Astrocyte (in vitro differentiated cells and primary cell): ENCODE data around the gene CALY. TPM values are rescaled to one million over a fixed set of nuclear protein-coding genes. Genes with fewer than 3 reads are reported as not detected.

Source experiments
- DNase-seq: peaks from one replicate; pipeline ENCODE4 v3.0.0-alpha.2; 2010; ENCODE audit warnings: low read depth
- FAIRE-seq: peaks from 2 replicates; lab custom pipeline; 2011; peaks lifted over from hg19 to GRCh38; lab: Jason Lieb, UNC
- H2AFZ ChIP-seq: 2 replicates; pipeline ENCODE4 v1.6.0; 2012; ENCODE audit warnings: low read depth, low read length, inconsistent platforms
- H3K27ac ChIP-seq: 2 replicates; pipeline ENCODE4 v1.5.1; 2011; ENCODE audit warnings: low read depth, low read length, inconsistent platforms
- H3K27me3 ChIP-seq: 2 replicates; pipeline ENCODE4 v1.6.0; 2011; ENCODE audit warnings: low read length, inconsistent platforms; ENCODE audit not compliant: insufficient read depth
- H3K36me3 ChIP-seq: 2 replicates; pipeline ENCODE4 v1.5.1; 2011; ENCODE audit warnings: low read length, inconsistent platforms; ENCODE audit not compliant: insufficient read depth
- H3K4me1 ChIP-seq: 2 replicates; pipeline ENCODE4 v1.5.1; 2011; ENCODE audit warnings: low read length, inconsistent platforms; ENCODE audit not compliant: insufficient read depth
- H3K4me2 ChIP-seq: 2 replicates; pipeline ENCODE4 v1.6.0; 2012; ENCODE audit warnings: low read length, inconsistent platforms
- H3K4me3 ChIP-seq: 2 replicates; pipeline ENCODE4 v1.5.1; 2011; ENCODE audit warnings: low read depth, mild to moderate bottlenecking, low read length, inconsistent platforms; ENCODE audit not compliant: insufficient read depth
- H3K79me2 ChIP-seq: 2 replicates; pipeline ENCODE4 v1.6.0; 2012; ENCODE audit warnings: mild to moderate bottlenecking, low read length, inconsistent platforms; ENCODE audit not compliant: insufficient read depth
- H3K9ac ChIP-seq: 2 replicates; pipeline ENCODE4 v1.6.0; 2012; ENCODE audit warnings: mild to moderate bottlenecking, low read length, inconsistent platforms
- H3K9me3 ChIP-seq: 2 replicates; pipeline ENCODE4 v1.5.1; 2012; ENCODE audit warnings: low read depth, mild to moderate bottlenecking, low read length, inconsistent platforms; ENCODE audit not compliant: insufficient read depth
- H4K20me1 ChIP-seq: 2 replicates; pipeline ENCODE4 v1.6.0; 2012; ENCODE audit warnings: low read length, inconsistent platforms; ENCODE audit not compliant: insufficient read depth
- H3K27ac Mint-ChIP-seq: one replicate; pipeline ENCODE4 v1.8.0; 2021; ENCODE audit warnings: mild to moderate bottlenecking, mixed read lengths; ENCODE audit not compliant: unreplicated experiment
- H3K27me3 Mint-ChIP-seq: one replicate; pipeline ENCODE4 v1.8.0; 2021; ENCODE audit warnings: low read depth, mixed read lengths; ENCODE audit not compliant: unreplicated experiment
- H3K36me3 Mint-ChIP-seq: one replicate; pipeline ENCODE4 v1.8.0; 2021; ENCODE audit warnings: low read depth, mixed read lengths; ENCODE audit not compliant: unreplicated experiment
- H3K4me1 Mint-ChIP-seq: one replicate; pipeline ENCODE4 v1.8.0; 2021; ENCODE audit warnings: low read depth, mixed read lengths; ENCODE audit not compliant: unreplicated experiment
- H3K4me3 Mint-ChIP-seq: one replicate; pipeline ENCODE4 v1.8.0; 2021; ENCODE audit warnings: mild to moderate bottlenecking, moderate library complexity, mixed read lengths; ENCODE audit not compliant: unreplicated experiment
- H3K9me3 Mint-ChIP-seq: one replicate; pipeline ENCODE4 v1.8.0; 2021; ENCODE audit warnings: mild to moderate bottlenecking, mixed read lengths; ENCODE audit not compliant: unreplicated experiment
- CTCF ChIP-seq: IDR thresholded peaks from 2 replicates; pipeline ENCODE4 v1.5.1; 2011; ENCODE audit warnings: low read depth, mild to moderate bottlenecking, inconsistent platforms, low read length, moderate library complexity; ENCODE audit not compliant: insufficient read depth
- EZH2 ChIP-seq: IDR thresholded peaks from 2 replicates; pipeline ENCODE4 v1.6.1; 2012; ENCODE audit warnings: mild to moderate bottlenecking, low read length, inconsistent platforms; ENCODE audit not compliant: insufficient read depth
- total RNA-seq: library from RNA; stranded (reverse); gene quantifications from 2 replicates; pipeline ENCODE4 v1.2.1, GENCODE V29; 2021

The CALY gene
- total RNA-seq, 1 donor from 2014 or later = 1.1 TPM

DNA sequence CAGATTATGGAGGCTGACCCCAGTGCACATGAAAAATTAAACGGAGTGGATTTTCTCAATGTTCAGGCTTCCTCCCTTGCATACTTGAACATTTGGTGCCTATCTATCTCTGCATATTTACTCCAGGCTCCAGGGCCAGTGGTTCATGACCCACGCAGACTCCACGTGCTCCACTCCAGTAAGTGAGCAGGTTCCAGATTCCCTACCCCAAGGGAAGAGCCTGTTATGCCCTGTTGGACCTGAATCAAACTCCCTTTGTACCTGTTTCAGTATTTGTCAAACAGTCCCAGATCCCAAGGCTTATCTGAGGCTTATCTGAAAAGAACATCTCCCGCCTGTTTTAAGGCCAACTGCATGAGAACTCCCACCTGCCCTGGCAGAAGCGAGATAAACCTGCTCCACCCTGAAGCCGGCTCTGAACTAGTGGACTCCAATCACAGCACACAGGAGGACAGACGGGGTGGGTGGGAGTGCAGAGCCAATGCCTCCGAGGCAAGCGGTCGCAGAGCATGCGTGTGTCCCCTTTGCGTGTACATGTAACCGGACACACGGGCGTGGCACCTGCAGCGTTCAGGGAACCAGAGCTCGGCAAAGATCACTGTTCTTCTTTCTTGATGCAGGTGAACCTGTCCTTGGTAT, 23.4 kb upstream of the CALY start:
- Mint-ChIP-seq H3K9me3 (no peaks in the 10 kb centered on the region), H3K27ac (no peak overlapping the region), H3K4me3 (no peak overlapping the region), H3K27me3 (no peaks in the 10 kb centered on the region), H3K4me1 (no peaks in the 10 kb centered on the region), H3K36me3 (peaks cover 14% of the 10 kb centered on the region)
- no peak overlapping the region for H3K9ac ChIP-seq
- no peaks in the 10 kb centered on the region for H3K27me3 ChIP-seq
- H3K36me3 ChIP-seq = peaks cover 2% of the 10 kb centered on the region
- TF ChIP-seq CTCF (no peak), EZH2 (no peak)
- FAIRE-seq = no peak
- no peak overlapping the region for H3K4me2 ChIP-seq
- H3K9me3 ChIP-seq = no peaks in the 10 kb centered on the region
- no peak overlapping the region for H2AFZ ChIP-seq
- H3K79me2 ChIP-seq = peaks cover 5% of the 10 kb centered on the region
- peaks cover 11% of the 10 kb centered on the region for H4K20me1 ChIP-seq
- no peak for DNase-seq
- peaks cover 9% of the 10 kb centered on the region for H3K4me1 ChIP-seq
- H3K27ac ChIP-seq = no peak overlapping the region
- no peak overlapping the region for H3K4me3 ChIP-seq

GRCh38 chr10:133359554-133359971, 22.9 kb upstream of the CALY start:
- peaks cover 5% of the 10 kb centered on the region for H3K79me2 ChIP-seq
- H4K20me1 ChIP-seq = peaks cover 11% of the 10 kb centered on the region
- no peaks in the 10 kb centered on the region for H3K27me3 ChIP-seq
- H3K9ac ChIP-seq = no peak overlapping the region
- Mint-ChIP-seq H3K4me3 (no peak overlapping the region), H3K27ac (no peak overlapping the region), H3K9me3 (no peaks in the 10 kb centered on the region), H3K4me1 (no peaks in the 10 kb centered on the region), H3K27me3 (no peaks in the 10 kb centered on the region), H3K36me3 (peaks cover 10% of the 10 kb centered on the region)
- FAIRE-seq (no peak), DNase-seq (no peak)
- peaks cover 9% of the 10 kb centered on the region for H3K4me1 ChIP-seq
- H3K4me3 ChIP-seq = no peak overlapping the region
- no peak overlapping the region for H2AFZ ChIP-seq
- H3K36me3 ChIP-seq = peaks cover 2% of the 10 kb centered on the region
- H3K9me3 ChIP-seq = no peaks in the 10 kb centered on the region
- TF ChIP-seq CTCF = no peak
- no peak for TF ChIP-seq EZH2
- H3K4me2 ChIP-seq = no peak overlapping the region
- H3K27ac ChIP-seq = no peak overlapping the region

- TF ChIP-seq EZH2 = no peak
- TF ChIP-seq CTCF = no peak
- no peak overlapping the region for H3K4me3 ChIP-seq
- H3K9me3 ChIP-seq = no peaks in the 10 kb centered on the region
- H3K4me2 ChIP-seq = no peak overlapping the region
- no peak overlapping the region for H3K27ac Mint-ChIP-seq
- no peaks in the 10 kb centered on the region for H3K27me3 Mint-ChIP-seq
- H3K9me3 Mint-ChIP-seq = no peaks in the 10 kb centered on the region
- H3K9ac ChIP-seq = no peak overlapping the region
- no peaks in the 10 kb centered on the region for H3K27me3 ChIP-seq
- no peak overlapping the region for H2AFZ ChIP-seq
- FAIRE-seq = no peak
- peak overlapping the region; percentile 64 for H3K4me3 Mint-ChIP-seq
- peaks cover 2% of the 10 kb centered on the region for H3K36me3 ChIP-seq
- peaks cover 9% of the 10 kb centered on the region for H3K36me3 Mint-ChIP-seq
- peaks cover 5% of the 10 kb centered on the region for H3K79me2 ChIP-seq
- H4K20me1 ChIP-seq = peaks cover 11% of the 10 kb centered on the region
- no peak overlapping the region for H3K27ac ChIP-seq
- H3K4me1 ChIP-seq = peaks cover 9% of the 10 kb centered on the region
- H3K4me1 Mint-ChIP-seq = no peaks in the 10 kb centered on the region
- no peak for DNase-seq
Measured at GRCh38 chr10:133358925-133359310, 22.2 kb upstream of the CALY start.
